Medulla oblongata (tissue), 1 donor: ENCODE results near the gene KRTAP10-3.
A peak's percentile ranks its signal among the peaks of the same experiment; 100 is the strongest.

Source experiments
- DNase-seq: peaks from one replicate; pipeline ENCODE4 v3.0.0-alpha.2; 2015; ENCODE audit errors: extremely low spot score

Gene KRTAP10-3

GRCh38 chr21:44528634-44528995, 30.0 kb downstream of the KRTAP10-3 start:
- no peak for DNase-seq

GRCh38 chr21:44527983-44528633, 30.5 kb downstream of the KRTAP10-3 start:
- DNase-seq: no peak

- no peak for DNase-seq
These were observed 31.2 kb downstream of the KRTAP10-3 start for GRCh38 chr21:44527156-44527982.

DNA sequence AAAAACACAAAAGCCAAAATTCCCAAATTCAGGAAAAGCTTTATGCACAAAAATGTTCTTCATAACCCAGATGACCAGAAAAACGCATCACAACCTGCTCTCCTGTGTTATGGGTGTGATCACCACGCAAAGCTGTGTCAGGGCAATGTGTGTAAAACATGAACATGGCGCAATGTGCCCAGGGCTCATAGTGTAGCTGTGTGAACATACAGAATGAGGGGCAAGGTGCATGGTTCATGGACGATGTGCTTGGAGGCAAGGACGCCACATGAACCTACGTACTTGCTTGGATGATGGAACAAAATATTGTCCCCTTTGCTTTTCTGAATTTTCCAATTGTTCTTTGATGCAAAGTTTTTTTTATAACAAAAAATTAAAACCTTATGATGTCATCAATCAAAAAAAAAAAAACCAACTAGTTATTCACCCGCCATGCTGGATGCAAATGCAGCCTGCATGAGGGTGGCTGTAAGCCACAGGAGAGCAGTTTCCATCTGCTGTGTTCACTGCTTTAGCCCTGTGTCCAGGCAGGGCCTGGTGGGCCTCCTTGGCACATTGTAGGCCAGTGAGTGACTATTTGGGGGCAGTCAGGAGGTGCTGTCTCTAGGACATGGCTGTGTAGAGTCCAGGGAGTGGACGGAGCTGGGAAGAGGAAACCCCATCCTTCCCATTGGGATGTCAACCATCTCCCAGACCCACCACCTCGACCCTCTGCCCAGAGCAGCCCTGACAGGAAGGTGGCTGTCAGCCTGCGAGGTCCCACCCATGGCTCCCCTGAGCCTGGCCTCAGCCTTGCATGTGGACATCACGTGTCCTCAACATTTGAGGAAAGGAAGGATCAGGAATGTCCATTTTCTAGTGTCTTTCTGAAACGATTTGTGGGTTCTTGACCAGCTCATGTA, 32.2 kb downstream of the KRTAP10-3 start:
- no peak for DNase-seq

DNA sequence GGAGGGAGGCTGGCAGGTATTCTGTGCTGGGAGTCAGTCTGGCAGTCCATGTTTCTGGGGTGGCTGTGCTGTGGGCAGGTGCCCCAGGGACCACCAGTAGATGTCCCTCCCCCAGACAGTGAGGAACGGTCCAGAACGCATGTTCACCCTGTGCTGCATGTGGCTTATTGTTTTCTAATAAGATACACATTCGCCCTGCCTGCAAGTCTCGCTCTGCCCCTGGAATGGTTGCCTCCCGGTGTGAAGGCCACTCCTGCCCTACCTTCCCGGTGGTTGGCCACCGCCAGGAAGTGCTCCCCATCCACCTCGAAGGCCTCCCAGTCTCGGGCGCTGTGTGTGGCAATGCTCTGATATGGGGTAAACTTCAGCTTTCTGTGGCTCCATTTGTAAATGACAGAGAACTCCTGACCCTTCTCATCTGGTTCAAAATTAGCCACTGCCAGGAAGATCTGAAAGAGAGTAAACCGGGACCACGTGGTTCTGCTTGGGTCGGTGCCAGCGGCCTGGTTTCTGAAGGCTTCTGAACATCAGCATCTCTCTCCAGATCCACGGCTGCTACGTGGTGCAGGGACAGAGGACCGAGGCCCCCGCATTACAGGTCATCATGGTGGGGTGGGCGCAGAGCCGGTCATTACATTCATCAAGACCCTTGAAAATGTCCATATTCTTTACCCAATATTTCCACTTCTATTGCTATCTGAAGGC, 33.1 kb downstream of the KRTAP10-3 start:
- no peak for DNase-seq

DNA sequence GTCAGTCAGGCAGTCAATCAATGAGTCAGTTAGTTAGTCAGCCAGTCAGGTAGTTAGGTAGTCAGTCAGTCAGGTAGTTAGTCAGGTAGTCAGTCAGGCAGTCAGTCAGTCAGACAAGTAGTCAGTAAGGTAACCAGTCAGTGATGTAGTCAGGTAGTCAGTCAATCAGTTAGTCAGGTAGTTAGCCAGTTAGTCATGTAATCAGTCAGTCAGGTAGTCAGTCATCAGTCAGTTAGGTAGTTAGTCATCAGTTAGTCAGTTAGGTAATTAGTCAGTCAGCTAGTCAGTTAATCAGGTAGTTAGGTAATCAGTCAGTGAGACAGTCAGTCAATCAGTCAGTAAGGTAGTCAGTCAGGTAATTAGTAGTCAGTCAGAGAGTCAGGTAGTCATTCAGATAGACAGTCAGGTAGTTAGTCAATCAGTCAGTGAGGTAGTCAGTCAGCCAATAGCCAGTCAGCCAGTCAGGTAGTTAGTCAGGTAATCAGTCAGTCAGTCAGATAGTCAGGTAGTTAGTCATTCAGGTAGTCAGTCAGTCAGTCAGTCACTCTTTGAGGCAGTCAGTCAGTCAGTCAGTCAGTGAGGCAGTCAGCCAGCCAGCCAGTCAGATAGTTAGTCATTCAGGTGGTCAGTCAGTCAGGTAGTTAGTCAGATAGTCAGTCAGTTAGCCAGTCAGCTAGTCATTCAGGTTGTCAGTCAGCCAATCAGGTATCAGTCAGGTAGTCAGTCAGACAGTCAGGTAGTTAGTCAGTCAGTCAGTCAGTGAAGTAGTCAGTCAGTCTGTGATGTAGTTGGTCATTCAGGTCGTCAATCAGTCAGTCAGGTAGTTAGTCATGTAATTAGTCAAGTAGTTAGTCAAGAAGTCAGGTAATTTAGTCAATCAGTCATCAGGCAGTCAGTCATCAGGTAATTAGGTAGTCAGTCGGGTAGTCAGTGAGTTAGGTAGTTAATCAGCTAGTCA, 33.9 kb downstream of the KRTAP10-3 start:
- no peak for DNase-seq

- DNase-seq: no peak
These were observed 34.8 kb downstream of the KRTAP10-3 start for GRCh38 chr21:44523567-44524413.

DNA sequence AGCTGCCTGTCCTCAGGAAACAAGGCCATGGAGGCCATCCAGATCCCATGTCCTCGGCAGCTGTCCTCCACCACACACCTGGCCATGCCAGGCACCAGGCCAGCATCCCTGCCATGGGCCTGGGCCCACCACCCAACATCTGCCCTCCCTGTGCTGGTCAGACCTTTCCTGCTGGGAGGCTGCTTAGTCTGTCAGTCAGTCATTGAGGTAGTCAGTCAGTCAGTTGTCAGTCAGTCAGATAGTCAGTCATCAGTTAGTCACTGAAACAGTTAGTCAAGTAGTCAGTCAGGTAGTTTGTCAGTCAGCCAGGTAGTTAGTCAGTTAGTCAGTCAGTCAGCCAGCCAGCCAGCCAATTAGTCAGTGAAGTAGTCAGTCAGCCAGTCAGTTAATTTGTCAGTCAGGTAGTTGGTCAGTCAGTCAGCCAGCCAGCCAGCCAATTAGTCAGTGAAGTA, 35.8 kb downstream of the KRTAP10-3 start:
- DNase-seq: no peak

GRCh38 chr21:44521928-44522752, 36.5 kb downstream of the KRTAP10-3 start:
- no peak for DNase-seq

GRCh38 chr21:44521301-44521927, 37.2 kb downstream of the KRTAP10-3 start:
- no peak for DNase-seq

- DNase-seq: no peak
These were observed 38.0 kb downstream of the KRTAP10-3 start for GRCh38 chr21:44520326-44521300.

GRCh38 chr21:44519346-44520325, 39.0 kb downstream of the KRTAP10-3 start:
- no peak for DNase-seq

DNA sequence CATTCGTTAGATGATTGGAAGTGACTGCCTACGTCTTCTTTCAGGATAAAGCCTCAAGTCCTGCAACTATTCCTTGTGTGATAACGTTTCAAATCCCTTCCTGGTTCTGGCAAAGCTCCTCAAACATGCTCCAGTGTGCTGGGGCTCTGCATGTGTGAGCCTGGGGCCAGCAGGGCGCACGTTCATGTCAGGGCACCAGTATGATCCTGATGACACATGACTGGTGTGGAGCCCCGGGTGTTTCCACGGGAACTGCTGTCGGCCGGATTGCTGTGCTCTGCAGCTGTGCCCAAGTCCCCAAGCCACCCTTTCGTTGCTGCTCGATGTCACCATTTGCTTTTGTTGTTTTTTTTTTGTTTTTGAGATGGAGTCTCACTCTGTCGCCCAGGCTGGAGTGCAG, 39.9 kb downstream of the KRTAP10-3 start:
- no peak for DNase-seq

- DNase-seq: peak; percentile 43
These were observed 41.3 kb downstream of the KRTAP10-3 start for GRCh38 chr21:44517175-44517899.

DNA sequence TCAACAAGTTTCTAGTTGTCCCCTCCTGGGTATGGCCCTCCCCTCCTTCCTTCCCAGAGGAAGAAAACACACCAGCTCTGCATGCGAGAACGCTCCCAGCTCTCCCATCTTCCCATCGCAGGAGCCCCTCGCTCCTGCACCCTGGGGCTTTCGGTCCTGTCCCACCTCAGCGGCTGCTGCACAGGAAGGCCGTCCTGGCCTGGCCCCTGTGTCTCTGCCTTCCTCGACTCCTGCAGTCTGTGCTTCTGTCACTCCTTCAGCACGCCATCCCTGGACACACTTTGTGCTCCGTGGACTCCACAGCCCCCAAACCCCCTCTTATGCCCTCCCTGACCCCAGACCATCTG, 41.8 kb downstream of the KRTAP10-3 start:
- DNase-seq: no peak
